Measurements from ENCODE around the gene LRRC75A. TPM values are rescaled to one million over a fixed set of nuclear protein-coding genes. Genes with fewer than 3 reads are reported as not detected.

Gene LRRC75A
- total RNA-seq, 1 donor from 2014 or later: 1.4 TPM

Other genes starting within 250 kb of the LRRC75A start
- 2.9 TPM for gene CENPV, start 138.7 kb downstream of the LRRC75A start, total RNA-seq
- gene UBB, start 111.1 kb downstream of the LRRC75A start, total RNA-seq: 1,552 TPM
- 9.1 TPM for gene TRPV2, start 76.6 kb downstream of the LRRC75A start, total RNA-seq
- 15.5 TPM for gene ZNF287, start 77.0 kb upstream of the LRRC75A start, total RNA-seq
- 3.4 TPM for gene ZNF624, start 161.7 kb upstream of the LRRC75A start, total RNA-seq
- gene CCDC144A, start 198.0 kb upstream of the LRRC75A start, total RNA-seq: 0.22 TPM